Measurements from ENCODE around the gene BCL2.

- TF ChIP-seq POLR2A (IDR thresholded peaks at IDR 0.05) (no peak), CTCF (IDR thresholded peaks at IDR 0.05) (no peak), POLR2AphosphoS5 (IDR thresholded peaks at IDR 0.05) (no peak)
Observed at GRCh38 chr18:63265326-63265725, 54.2 kb downstream of the BCL2 start.

All from prostate gland (tissue), 2 donors.